Heart right ventricle (tissue), 16 donors: ENCODE data around the gene FOXN3. TPM values are rescaled to one million over a fixed set of nuclear protein-coding genes. Genes with fewer than 3 reads are reported as not detected.

Source experiments
- ATAC-seq, 8 donors: fragments of 200-7000 bp; cut with Tn5 transposase; one replicate each; pipeline ENCODE4 v1.9.1; 2020; ENCODE audit warnings: mild to moderate bottlenecking in 8 of 8, moderate library complexity in 8 of 8, moderate number of reproducible peaks in 1 of 8
- DNase-seq, 2 donors: peaks; one replicate each; pipeline ENCODE4 v3.0.0-alpha.2; 2020
- H3K27ac ChIP-seq, 10 donors: fragments of 200-600 bp; sonication (generic) in 2 of 10; one replicate each; pipeline versions ENCODE4 v1.5.0 to v1.8.0; 2020 to 2022; ENCODE audit warnings: mild to moderate bottlenecking in 3 of 10
- H3K27me3 ChIP-seq, 7 donors: fragments of 200-600 bp; one replicate each; pipeline ENCODE4 v1.8.0; 2021 to 2022; ENCODE audit warnings: mild to moderate bottlenecking in 2 of 7
- H3K36me3 ChIP-seq, 9 donors: fragments of 200-600 bp; sonication (generic) in 1 of 9; one replicate each; pipeline versions ENCODE4 v1.5.0 to v1.8.0; 2020 to 2022; ENCODE audit warnings: mild to moderate bottlenecking in 2 of 9
- H3K4me1 ChIP-seq, 9 donors: fragments of 200-600 bp; sonication (generic) in 1 of 9; one replicate each; pipeline versions ENCODE4 v1.5.0 to v1.8.0; 2020 to 2022; ENCODE audit warnings: mild to moderate bottlenecking in 4 of 9
- H3K4me3 ChIP-seq, 10 donors: fragments of 200-600 bp; sonication (generic) in 2 of 10; one replicate each; pipeline versions ENCODE4 v1.5.0 to v1.8.0; 2020 to 2022; ENCODE audit warnings: mild to moderate bottlenecking in 7 of 10, moderate library complexity in 2 of 10
- H3K9me3 ChIP-seq, 11 donors: fragments of 200-600 bp in 10 of 11; sonication (generic) in 2 of 11; one replicate each; pipeline versions ENCODE4 v1.5.0 to v1.8.0; 2013 to 2022; ENCODE audit warnings: mild to moderate bottlenecking in 2 of 11, control low read depth in 1 of 11, moderate library complexity in 1 of 11
- CTCF ChIP-seq, 9 donors: fragments of 200-600 bp; sonication (generic) in 2 of 9; IDR thresholded peaks; one replicate each; pipeline versions ENCODE4 v1.5.0 to v1.8.0; 2021 to 2022; ENCODE audit warnings: antibody characterized with exemption in 9 of 9, mild to moderate bottlenecking in 5 of 9, moderate library complexity in 1 of 9
- WGBS, 2 donors: extraction: QIAGEN DNeasy Blood & Tissue Kit; methylation state at CpG; one replicate each; pipeline ENCODE4 v1.1.7; 2013; ENCODE audit warnings: inconsistent platforms in 1 of 2; 5-methylcytosine and 5-hydroxymethylcytosine counted together
- intact Hi-C, 10 donors: fragments of 100-400 bp; cut with DNase I; formaldehyde crosslinking; loops; one replicate each; pipeline versions ENCODE4 v1.11.1 to v1.14.2; 2022
- polyA plus RNA-seq, 2 donors: library from polyadenylated mRNA; stranded (reverse); fragments of 200-250 nt; gene quantifications; one replicate each; pipeline ENCODE4 v1.2.3, GENCODE V29; 2013
- total RNA-seq, 10 donors: library from RNA; stranded (reverse); fragmentation: NEBNext Ultra II Directional in 3 of 10; extraction: Animal tissue kit (Norgen Biotek cat#: 25700) in 3 of 10; gene quantifications; one replicate each; pipeline versions ENCODE4 v1.2.1 to v1.2.4, GENCODE V29; 2021 to 2023
- donor health status: Arrhythmogenic right ventricular cardiomyopathy.
- donor health status: ischemic (EF 13 %, LVEDD 7.1; RV severe dilation, severe dysfunction).
- donor health status: healthy with polysubstance abuse.
- donor health status: DM: no; HTN: yes; CAD: no.
- donor health status: DM: no; HTN: no; CAD: no.
- donor health status: ischemic (EF 25% LVEDD 6.9; RV normal size, moderate dysfunction).
- donor health status: ischemic (EF 25% LVEDD 5.7; RV mildly dilated, moderate dysfunction).
- donor health status: healthy.
- donor health status: DM: yes; HTN: yes; CAD: no.
- donor health status: Ischemic cardiomyopathy.
- donor health status: ischemic (EF 35%, LVEDD 5.7; RV mildly dilated, moderate dysfunction).
- donor health status: nonischemic (EF 11% LVEDD 7.7; RV severe dilation, severe dysfunction).
- donor health status: DM: yes; HTN: yes; CAD: no.
- donor health status: PGD.
- donor health status: ischemic (EF 29% LVEDD 5.4; RV normal size, mild dysfunction).
- donor health status: nonischemic (EF 23%, LVEDD 6.1; RV moderate dilation, normal function).

Gene FOXN3
- total and polyA plus RNA-seq, 12 donors: 13.0 to 150 (median 107) TPM

GRCh38 chr14:89454996-89455395, 38.0 kb upstream of the FOXN3 start:
- Histone ChIP-seq H3K36me3 (no peaks in the 10 kb centered on the region), H3K4me3 (no peak overlapping the region), H3K27ac (no peak overlapping the region), H3K27me3 (no peaks in the 10 kb centered on the region), H3K4me1 (peaks cover 0 to 36% (median 14%) of the 10 kb centered on the region in 9 donors), H3K9me3 (no peaks in the 10 kb centered on the region)
- no peak for DNase-seq
- intact Hi-C loops: no loop called here
- TF ChIP-seq CTCF (IDR thresholded peaks at IDR 0.05): no peak
- ATAC-seq: peak in 1 of 8 donors; percentile 25
- WGBS, 2 donors: 77 to 81% methylated on average over 10 of the region's 10 CpGs

DNA sequence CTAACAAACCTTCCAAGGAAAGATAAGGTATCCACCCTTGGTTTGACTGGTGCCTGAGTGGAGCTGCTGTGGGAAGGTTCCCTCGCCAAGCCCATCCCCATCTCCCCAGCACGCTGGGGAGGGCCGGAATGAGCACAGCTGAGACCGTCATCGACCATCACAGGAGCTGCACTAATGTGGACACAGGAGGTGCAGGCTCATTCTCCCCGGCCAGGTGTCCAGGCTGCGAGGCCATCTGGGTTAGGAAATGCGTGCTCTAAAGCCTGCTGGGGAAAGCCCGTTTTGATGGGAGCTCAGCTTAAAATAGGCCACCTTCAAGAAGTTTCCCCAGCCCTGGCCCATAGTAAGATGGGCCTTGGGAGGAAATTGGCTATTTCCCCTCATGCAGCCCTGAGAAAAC, 35.2 kb upstream of the FOXN3 start:
- no peaks in the 10 kb centered on the region for H3K27me3 ChIP-seq
- WGBS, 2 donors: 91 to 94% methylated on average over 9 of the region's 9 CpGs
- DNase-seq (no peak), ATAC-seq (no peak)
- no peak for TF ChIP-seq CTCF (IDR thresholded peaks at IDR 0.05)
- peaks cover 0 to 18% (median 8%) of the 10 kb centered on the region in 9 donors for H3K4me1 ChIP-seq
- intact Hi-C loops: no loop called here
- H3K27ac ChIP-seq: no peak overlapping the region
- no peaks in the 10 kb centered on the region for H3K9me3 ChIP-seq
- no peaks in the 10 kb centered on the region for H3K36me3 ChIP-seq
- no peak overlapping the region for H3K4me3 ChIP-seq

DNA sequence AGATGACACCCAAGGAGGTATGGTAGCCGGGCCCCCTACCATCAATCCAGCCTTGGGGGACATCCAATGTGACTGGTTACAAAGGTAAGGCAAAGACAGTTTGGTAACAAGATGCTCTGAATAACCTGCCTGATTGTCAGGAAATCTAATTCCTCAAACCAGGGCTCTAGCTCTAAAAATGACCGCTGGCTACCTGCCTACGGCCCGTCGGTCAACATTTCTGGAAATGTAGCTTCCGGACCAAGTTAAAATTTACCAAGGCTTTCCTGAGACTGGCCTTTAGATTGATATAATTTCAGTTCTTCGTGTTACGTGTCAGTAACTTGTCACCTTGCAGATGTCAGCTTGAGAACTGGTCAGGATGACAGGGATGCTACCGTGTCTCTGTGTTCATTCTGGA, 34.2 kb upstream of the FOXN3 start:
- Histone ChIP-seq H3K27me3 (no peaks in the 10 kb centered on the region), H3K27ac (no peak overlapping the region), H3K4me3 (no peak overlapping the region), H3K4me1 (peaks cover 0 to 29% (median 8%) of the 10 kb centered on the region in 9 donors), H3K36me3 (no peaks in the 10 kb centered on the region), H3K9me3 (no peaks in the 10 kb centered on the region)
- WGBS, 2 donors: 96% methylated on average over 9 of the region's 9 CpGs
- no peak for TF ChIP-seq CTCF (IDR thresholded peaks at IDR 0.05)
- DNase-seq: no peak
- intact Hi-C loops: no loop called here
- ATAC-seq: no peak

- no peak for DNase-seq
- Histone ChIP-seq H3K4me1 (peaks cover 0 to 52% (median 22%) of the 10 kb centered on the region in 9 donors), H3K27ac (peak overlapping the region in 1 of 10 donors; percentile 75), H3K36me3 (no peaks in the 10 kb centered on the region), H3K27me3 (no peaks in the 10 kb centered on the region), H3K9me3 (no peaks in the 10 kb centered on the region), H3K4me3 (no peak overlapping the region)
- intact Hi-C loops: loop anchor here in 1 of 10 donors (10.0 kb wide), 1 partner anchor 327 kb away; no protein-coding TSS in a partner anchor
- WGBS, 2 donors: 89 to 92% methylated on average over 14 of the region's 14 CpGs
- no peak for TF ChIP-seq CTCF (IDR thresholded peaks at IDR 0.05)
- no peak for ATAC-seq
Observed at GRCh38 chr14:89447182-89447944, 30.3 kb upstream of the FOXN3 start.
